H1 (cell line): ENCODE measurements around the gene MYRF. TPM values are rescaled to one million over a fixed set of nuclear protein-coding genes. Genes with fewer than 3 reads are reported as not detected.

ENCODE experiments used
- CTCF ChIA-PET: fragments of 300-600 bp; sonication (Branson Sonifier 250); formaldehyde crosslinking; loops from one replicate; lab custom pipeline; 2021; ENCODE audit not compliant: partially characterized antibody; lab: Charles Lee
- POLR2A ChIA-PET: fragments of 300-600 bp; sonication (Branson Sonifier 250); formaldehyde crosslinking; loops from one replicate; lab custom pipeline; 2021; ENCODE audit warnings: inconsistent platforms; ENCODE audit not compliant: partially characterized antibody; lab: Charles Lee
- DNase-seq, 2 experiments: peaks; one replicate each; pipeline versions ENCODE4 v3.0.0 to v3.0.0-alpha.2; 2010 to 2022; ENCODE audit warnings: low spot score in 2 of 2, low read depth in 1 of 2, mixed read lengths in 1 of 2
- FAIRE-seq: peaks from 2 replicates; lab custom pipeline; 2011; peaks lifted over from hg19 to GRCh38; lab: Jason Lieb, UNC
- H2AFZ ChIP-seq: 2 replicates; pipeline ENCODE4 v1.8.1; 2012; ENCODE audit warnings: low read length, inconsistent platforms
- H2AK5ac ChIP-seq: 2 replicates; pipeline ENCODE4 v1.6.1; 2013; ENCODE audit warnings: low read depth, low read length
- H2BK120ac ChIP-seq: replicated peaks from 2 replicates; pipeline ENCODE3; 2013; ENCODE audit warnings: low read depth, low read length, inconsistent platforms
- H2BK12ac ChIP-seq: 2 replicates; pipeline ENCODE4 v1.6.1; 2013; ENCODE audit warnings: low read depth, low read length
- H2BK15ac ChIP-seq: 2 replicates; pipeline ENCODE4 v1.6.1; 2013; ENCODE audit warnings: low read length
- H2BK20ac ChIP-seq: 2 replicates; pipeline ENCODE4 v1.6.1; 2013; ENCODE audit warnings: low read length
- H2BK5ac ChIP-seq: 2 replicates; pipeline ENCODE4 v1.6.1; 2013; ENCODE audit warnings: low read depth, low read length
- H3K14ac ChIP-seq: 2 replicates; pipeline ENCODE4 v1.6.1; 2013; ENCODE audit warnings: inconsistent platforms; ENCODE audit not compliant: insufficient read length
- H3K18ac ChIP-seq: 2 replicates; pipeline ENCODE4 v1.6.1; 2013; ENCODE audit warnings: low read length; ENCODE audit errors: extremely low read depth
- H3K23ac ChIP-seq: 2 replicates; pipeline ENCODE4 v1.6.1; 2013; ENCODE audit warnings: inconsistent platforms; ENCODE audit not compliant: insufficient read length
- H3K23me2 ChIP-seq: 2 replicates; pipeline ENCODE4 v1.6.1; 2013; ENCODE audit warnings: low read depth, low read length
- H3K27ac ChIP-seq: 2 replicates; pipeline ENCODE4 v1.6.1; 2011; ENCODE audit warnings: low read depth, low read length, inconsistent platforms
- H3K27me3 ChIP-seq, 4 experiments: replicated peaks in 1 of 4; 1 replicate in 1 of 4; 2 replicates in 3 of 4; pipeline versions ENCODE4 v1.6.1 to v1.8.1; 2011 to 2013; ENCODE audit warnings: low read length in 3 of 4, mild to moderate bottlenecking in 3 of 4, inconsistent platforms in 2 of 4, mixed read lengths in 2 of 4, moderate library complexity in 1 of 4; ENCODE audit not compliant: control insufficient read depth in 3 of 4, insufficient read depth in 3 of 4; ENCODE audit errors: extremely low read depth in 1 of 4
- H3K36me3 ChIP-seq, 4 experiments: 2 replicates each; pipeline versions ENCODE4 v1.6.1 to v1.8.1; 2011 to 2013; ENCODE audit warnings: mild to moderate bottlenecking in 4 of 4, low read length in 3 of 4, moderate library complexity in 2 of 4, control low read depth in 1 of 4, inconsistent platforms in 1 of 4; ENCODE audit not compliant: insufficient read depth in 4 of 4, control insufficient read depth in 2 of 4
- H3K4ac ChIP-seq: replicated peaks from 2 replicates; pipeline ENCODE3; 2013; ENCODE audit warnings: low read length, low read depth, mixed read lengths, inconsistent platforms; ENCODE audit not compliant: insufficient read length
- H3K4me1 ChIP-seq, 4 experiments: replicated peaks in 1 of 4; 1 replicate in 1 of 4; 2 replicates in 3 of 4; pipeline versions ENCODE4 v1.6.1 to v1.8.1; 2011 to 2013; ENCODE audit warnings: low read length in 3 of 4, inconsistent platforms in 2 of 4, mixed read lengths in 1 of 4; ENCODE audit not compliant: insufficient read depth in 4 of 4, control insufficient read depth in 3 of 4
- H3K4me2 ChIP-seq, 2 experiments: 2 replicates each; pipeline versions ENCODE4 v1.6.1 to v1.8.1; 2011 to 2013; ENCODE audit warnings: low read depth in 2 of 2, low read length in 2 of 2, control low read depth in 1 of 2, inconsistent platforms in 1 of 2, mild to moderate bottlenecking in 1 of 2; ENCODE audit not compliant: insufficient read depth in 1 of 2
- H3K4me3 ChIP-seq, 4 experiments: fragments of 200-600, 300-600 bp in 1 of 4; sonication (generic), shearing (Covaris generic), sonication (Bioruptor Twin) in 1 of 4; 2 replicates each; pipeline versions ENCODE4 v1.5.1 to v1.8.1; 2011 to 2016; ENCODE audit warnings: low read length in 4 of 4, low read depth in 3 of 4, control low read depth in 2 of 4, inconsistent platforms in 2 of 4, mild to moderate bottlenecking in 2 of 4, mixed read lengths in 1 of 4, moderate library complexity in 1 of 4; ENCODE audit not compliant: insufficient read depth in 2 of 4; ENCODE audit errors: extremely low read depth in 1 of 4
- H3K56ac ChIP-seq: replicated peaks from 2 replicates; pipeline ENCODE3; 2013; ENCODE audit warnings: low read depth, mild to moderate bottlenecking, mixed read lengths, low read length, inconsistent platforms; ENCODE audit not compliant: insufficient read length
- H3K79me1 ChIP-seq: 2 replicates; pipeline ENCODE4 v1.6.1; 2013; ENCODE audit warnings: low read depth, low read length, control low read depth
- H3K79me2 ChIP-seq, 2 experiments: 2 replicates each; pipeline versions ENCODE4 v1.6.1 to v1.8.1; 2012 to 2013; ENCODE audit warnings: low read length in 2 of 2, mild to moderate bottlenecking in 2 of 2, inconsistent platforms in 1 of 2; ENCODE audit not compliant: insufficient read depth in 2 of 2, control insufficient read depth in 1 of 2
- H3K9ac ChIP-seq, 4 experiments: replicated peaks in 1 of 4; 1 replicate in 1 of 4; 2 replicates in 3 of 4; pipeline versions ENCODE4 v1.6.1 to v1.8.1; 2011 to 2013; ENCODE audit warnings: low read depth in 3 of 4, low read length in 3 of 4, control low read depth in 2 of 4, mild to moderate bottlenecking in 2 of 4, moderate library complexity in 2 of 4, inconsistent platforms in 1 of 4; ENCODE audit errors: extremely low read depth in 1 of 4
- H3K9me3 ChIP-seq, 2 experiments: 2 replicates each; pipeline versions ENCODE4 v1.6.1 to v1.8.1; 2012 to 2013; ENCODE audit warnings: mild to moderate bottlenecking in 2 of 2, moderate library complexity in 2 of 2, control low read depth in 1 of 2, inconsistent platforms in 1 of 2, low read depth in 1 of 2, low read length in 1 of 2, mixed read lengths in 1 of 2; ENCODE audit not compliant: insufficient read depth in 2 of 2
- H4K20me1 ChIP-seq, 2 experiments: replicated peaks in 1 of 2; 2 replicates each; pipeline versions ENCODE3 to v1.8.1; 2011 to 2013; ENCODE audit warnings: inconsistent platforms in 2 of 2, low read length in 2 of 2, mild to moderate bottlenecking in 1 of 2; ENCODE audit not compliant: insufficient read depth in 2 of 2, control insufficient read depth in 1 of 2
- H4K5ac ChIP-seq: 2 replicates; pipeline ENCODE4 v1.6.1; 2013; ENCODE audit warnings: low read length, low read depth, mixed read lengths, inconsistent platforms; ENCODE audit not compliant: insufficient read length
- H4K8ac ChIP-seq: 2 replicates; pipeline ENCODE4 v1.8.0; 2013; ENCODE audit warnings: mild to moderate bottlenecking, moderate library complexity, low read length, inconsistent platforms; ENCODE audit not compliant: insufficient read depth; ENCODE audit errors: extremely low read depth
- H4K91ac ChIP-seq: replicated peaks from 2 replicates; pipeline ENCODE3; 2013; ENCODE audit warnings: low read length, mixed read lengths, inconsistent platforms; ENCODE audit not compliant: insufficient read length
- CTCF ChIP-seq, 3 experiments: IDR thresholded peaks; 1 replicate in 2 of 3; 2 replicates in 1 of 3; pipeline versions ENCODE4 v1.5.1 to v1.6.1; 2011; ENCODE audit warnings: low read length in 3 of 3, mild to moderate bottlenecking in 3 of 3, inconsistent platforms in 2 of 3, low read depth in 1 of 3, moderate library complexity in 1 of 3; ENCODE audit not compliant: insufficient read depth in 1 of 3; ENCODE audit errors: control extremely low read depth in 1 of 3
- RNF2 ChIP-seq: fragments of 200-900, 300-1000 bp; sonication (generic); IDR thresholded peaks from 2 replicates; pipeline ENCODE4 v1.7.1; 2016; ENCODE audit warnings: borderline replicate concordance, low read depth, mild to moderate bottlenecking, antibody characterized with exemption, low read length; ENCODE audit not compliant: poor library complexity, severe bottlenecking; ENCODE audit errors: missing control alignments
- USF2 ChIP-seq: IDR thresholded peaks from 2 replicates; pipeline ENCODE4 v1.6.1; 2011; ENCODE audit warnings: low read length, improper control_type of control experiment
- WGBS, 2 experiments: shearing (Covaris generic) in 1 of 2; methylation state at CpG; one replicate each; pipeline versions ENCODE4 v1.1.6 to v1.1.7; 2013 to 2015; ENCODE audit warnings: low lambda C conversion rate in 2 of 2, mixed read lengths in 2 of 2, inconsistent platforms in 1 of 2, low coverage in 1 of 2, missing lambda C conversion rate in 1 of 2; ENCODE audit not compliant: insufficient replicate concordance in 2 of 2, insufficient coverage in 1 of 2, insufficient read length in 1 of 2; ENCODE audit errors: extremely low coverage in 1 of 2, missing lambda C conversion rate in 1 of 2; 5-methylcytosine and 5-hydroxymethylcytosine counted together
- long read RNA-seq, 2 experiments: library from RNA in 1 of 2; library from capped mRNA in 1 of 2; stranded (forward); transcript quantifications; one replicate each; pipeline ENCODE4 v2.0.0, GENCODE V29; 2021; ENCODE audit warnings: inconsistent platforms in 1 of 2
- polyA minus RNA-seq, 3 experiments: library from RNA; depleted of rRNA, polyadenylated mRNA; stranded (reverse); fragments of >200 nt; gene quantifications; 1 replicate in 2 of 3; 2 replicates in 1 of 3; pipeline ENCODE4 v1.2.3, GENCODE V29; 2011
- polyA plus RNA-seq, 7 experiments: library from polyadenylated mRNA; depleted of rRNA in 3 of 7; stranded (reverse) in 5 of 7; unstranded in 2 of 7; fragments of >200 nt in 5 of 7; fragments of 200-250 nt in 2 of 7; gene quantifications; 1 replicate in 5 of 7; 2 replicates in 1 of 7; 4 replicates in 1 of 7; pipeline versions ENCODE4 v1.2.1 to v1.2.3, GENCODE V29; 2011 to 2013; ENCODE audit warnings: missing spikeins in 2 of 7, mixed read lengths in 2 of 7
- total RNA-seq: library from RNA; stranded (reverse); fragmentation: NEBNext Ultra II Directional; extraction: Animal tissue kit (Norgen Biotek cat#: 25700); gene quantifications from 2 replicates; pipeline ENCODE4 v1.2.1, GENCODE V29; 2021

The MYRF gene
- total RNA-seq (6.0 TPM in 2 replicates), polyA plus RNA-seq (2011; rRNA removed) (6.1 and 7.6 TPM in 2 replicates), polyA minus RNA-seq (2011; rRNA and poly(A)+ RNA removed) (3.0 and 4.7 TPM in 2 replicates)
- 4.4 TPM for polyA plus RNA-seq (2011; cell fraction: cytosol; rRNA removed)
- 37.7 TPM for polyA plus RNA-seq (2011; cell fraction: nucleus; rRNA removed)
- polyA plus RNA-seq (2012, experiment 1 of 2): 3.9 to 7.2 TPM (median 6.2 TPM) in 4 replicates
- 3.1 TPM for polyA plus RNA-seq (2012, experiment 2 of 2)
- polyA plus RNA-seq (2013, experiment 1 of 2): 5.1 TPM
- polyA plus RNA-seq (2013, experiment 2 of 2): 4.7 TPM
- polyA minus RNA-seq (2011; cell fraction: cytosol; rRNA and poly(A)+ RNA removed): 3.7 TPM
- 9.6 TPM for polyA minus RNA-seq (2011; cell fraction: nucleus; rRNA and poly(A)+ RNA removed)
- long read RNA-seq, experiment 1, partial matches to known transcripts: 0 of 1 reads
- long read RNA-seq, experiment 1, other reads (novel, unspliced or antisense): 1 of 1 reads
- long read RNA-seq, experiment 2: 0 reads

GRCh38 chr11:61752117-61752924 lies at the start of gene MYRF:
MYRF (plus strand) TSS chr11:61752636; CDS start chr11:61752745, 109 bp downstream.
- H3K4me1 ChIP-seq: peaks cover 6 to 32% (median 22%) of the 10 kb centered on the region in 4 experiments
- no peak within 1 kb of the TSS for H3K23ac ChIP-seq
- peak within 1 kb of the TSS; percentile 35 for H4K91ac ChIP-seq
- H3K27ac ChIP-seq: no peak within 1 kb of the TSS
- H4K5ac ChIP-seq: no peak within 1 kb of the TSS
- H4K8ac ChIP-seq: peak within 1 kb of the TSS; percentile 69
- peak within 1 kb of the TSS; percentile 8; the same call in 1 of the 2 replicates for H2AFZ ChIP-seq
- H3K56ac ChIP-seq: no peak within 1 kb of the TSS
- H3K79me1 ChIP-seq: no peaks in the 10 kb centered on the region
- H3K9ac ChIP-seq: peak within 1 kb of the TSS in 1 of 4 experiments; percentile 46; a peak in 1 of 7 replicates
- no peaks in the 10 kb centered on the region for H3K36me3 ChIP-seq
- no peak within 1 kb of the TSS for H2BK5ac ChIP-seq
- H2BK120ac ChIP-seq: no peak within 1 kb of the TSS
- no peak within 1 kb of the TSS for H3K14ac ChIP-seq
- DNase-seq (peak in 1 of 2 experiments; percentile 88), FAIRE-seq (no peak)
- peak within 1 kb of the TSS; percentile 39 to 77 (median 56) for H3K4me3 ChIP-seq
- CTCF ChIA-PET: interaction anchor here (0.8 to 9.2 kb wide), 13 partner anchors 7 to 39 kb away, joined by 3 to 168 read pairs (median 13); partner anchors contain the start of genes FEN1 and TMEM258
- peak within 1 kb of the TSS; percentile 32; the same call in 1 of the 2 replicates for H2AK5ac ChIP-seq
- H2BK15ac ChIP-seq: peak within 1 kb of the TSS; percentile 53; the same call in 1 of the 2 replicates
- H3K23me2 ChIP-seq: no peaks in the 10 kb centered on the region; the same call in 1 of the 2 replicates
- H3K79me2 ChIP-seq: no peaks in the 10 kb centered on the region
- peak within 1 kb of the TSS; percentile 44 for H3K4ac ChIP-seq
- 0 out of 2 replicates have a peak within 1 kb of the TSS, but pooled peaks have one; percentile 34 for H2BK20ac ChIP-seq
- peaks cover 4 to 21% (median 16%) of the 10 kb centered on the region in 4 experiments for H3K27me3 ChIP-seq
- POLR2A ChIA-PET: interaction anchor here (0.8 to 8.9 kb wide), 6 partner anchors 12 to 54 kb away, joined by 3 to 87 read pairs (median 6); partner anchors contain the start of genes FEN1 and TMEM258
- peak within 1 kb of the TSS; percentile 63 to 77 for H3K4me2 ChIP-seq
- WGBS, 2 experiments: 21% methylated on average over 25 of the region's 93 CpGs; no CpG with 5 or more reads in 1 of the 2 experiments
- peaks cover 0 to under 1% of the 10 kb centered on the region in 2 experiments for H4K20me1 ChIP-seq
- peak within 1 kb of the TSS; percentile 27; the same call in 1 of the 2 replicates for H2BK12ac ChIP-seq
- no peaks in the 10 kb centered on the region for H3K9me3 ChIP-seq
- H3K18ac ChIP-seq: peak within 1 kb of the TSS; percentile 1; the same call in 1 of the 2 replicates
- TF ChIP-seq CTCF (IDR thresholded peaks at IDR 0.05; ENCODE audit: control extremely low read depth in 1 of 3, insufficient read depth in 1 of 3, low read depth in 1 of 3, low read length in 3 of 3) (peak in 2 of 3 experiments; percentile 57 to 97; a peak in 3 of 4 replicates), USF2 (no peak), RNF2 (no peak)
